Neural progenitor cell (in vitro differentiated cells): ENCODE measurements around the gene RNF32.

ENCODE experiments used
- EZH2 ChIP-seq: fragments of 200-600 bp; sonication (generic); IDR thresholded peaks from 2 replicates; pipeline ENCODE4 v1.6.1; 2017; ENCODE audit warnings: antibody characterized with exemption, mild to moderate bottlenecking, moderate library complexity
- EZH2phosphoT487 ChIP-seq: fragments of 200-600 bp; sonication (generic); IDR thresholded peaks from 2 replicates; pipeline ENCODE4 v1.6.1; 2017; ENCODE audit warnings: antibody characterized with exemption
- TF ChIP-seq, protein P1 (sequence below): fragments of 200-600 bp; sonication (generic); IDR thresholded peaks from 2 replicates; pipeline ENCODE4 v1.5.1; 2017; ENCODE audit warnings: antibody characterized with exemption, mild to moderate bottlenecking

DNA sequence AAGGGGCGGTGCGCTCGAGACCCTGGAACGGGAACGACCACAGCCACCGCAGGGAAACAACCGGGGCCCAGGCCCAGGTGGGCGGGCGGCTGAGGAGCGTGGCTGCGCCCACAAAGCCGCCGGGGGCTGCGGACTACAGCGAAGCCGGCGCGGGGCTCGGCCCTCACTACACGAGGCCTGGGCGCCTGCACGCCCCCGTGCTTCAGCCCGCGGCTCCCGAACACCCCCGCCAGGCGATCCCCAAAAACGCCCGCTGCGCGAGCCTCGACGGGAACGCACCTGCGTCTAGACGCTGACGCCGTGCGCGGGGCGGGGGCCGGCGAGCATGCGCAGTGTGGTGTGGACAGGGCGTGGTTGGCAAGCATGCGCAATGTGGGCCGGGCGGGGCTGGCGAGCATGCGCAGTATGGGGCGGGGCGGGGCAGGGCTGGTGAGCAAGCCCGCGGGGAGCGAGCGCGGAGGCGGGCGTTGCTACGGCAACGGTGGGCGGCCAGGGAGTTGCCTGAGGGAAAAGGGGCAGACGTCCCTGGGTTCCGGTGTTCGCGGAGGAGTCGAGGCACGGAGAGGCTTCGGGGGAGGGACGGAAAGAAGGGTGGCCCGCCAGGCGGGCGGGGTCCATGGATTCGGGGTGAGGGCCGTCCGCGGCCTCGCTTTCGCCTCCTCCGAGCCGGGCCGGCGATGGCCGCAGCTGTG is at the start of gene RNF32:
- TF ChIP-seq, protein P1, sequence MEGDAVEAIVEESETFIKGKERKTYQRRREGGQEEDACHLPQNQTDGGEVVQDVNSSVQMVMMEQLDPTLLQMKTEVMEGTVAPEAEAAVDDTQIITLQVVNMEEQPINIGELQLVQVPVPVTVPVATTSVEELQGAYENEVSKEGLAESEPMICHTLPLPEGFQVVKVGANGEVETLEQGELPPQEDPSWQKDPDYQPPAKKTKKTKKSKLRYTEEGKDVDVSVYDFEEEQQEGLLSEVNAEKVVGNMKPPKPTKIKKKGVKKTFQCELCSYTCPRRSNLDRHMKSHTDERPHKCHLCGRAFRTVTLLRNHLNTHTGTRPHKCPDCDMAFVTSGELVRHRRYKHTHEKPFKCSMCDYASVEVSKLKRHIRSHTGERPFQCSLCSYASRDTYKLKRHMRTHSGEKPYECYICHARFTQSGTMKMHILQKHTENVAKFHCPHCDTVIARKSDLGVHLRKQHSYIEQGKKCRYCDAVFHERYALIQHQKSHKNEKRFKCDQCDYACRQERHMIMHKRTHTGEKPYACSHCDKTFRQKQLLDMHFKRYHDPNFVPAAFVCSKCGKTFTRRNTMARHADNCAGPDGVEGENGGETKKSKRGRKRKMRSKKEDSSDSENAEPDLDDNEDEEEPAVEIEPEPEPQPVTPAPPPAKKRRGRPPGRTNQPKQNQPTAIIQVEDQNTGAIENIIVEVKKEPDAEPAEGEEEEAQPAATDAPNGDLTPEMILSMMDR: no peak
- TF ChIP-seq EZH2 (no peak), EZH2phosphoT487 (no peak)
